Hypothalamus (tissue), 51 donors: ENCODE results near the gene APOBEC4.

Source experiments
- DNase-seq, 51 donors: peaks; one replicate each; lab custom pipeline; 2025; lab: John Stamatoyannopoulos, UW

Gene APOBEC4

GRCh38 chr1:183607322-183607980 lies 45.7 kb downstream of the APOBEC4 start:
- no peak for DNase-seq

GRCh38 chr1:183605904-183606303 lies 47.2 kb downstream of the APOBEC4 start:
- DNase-seq: no peak

DNA sequence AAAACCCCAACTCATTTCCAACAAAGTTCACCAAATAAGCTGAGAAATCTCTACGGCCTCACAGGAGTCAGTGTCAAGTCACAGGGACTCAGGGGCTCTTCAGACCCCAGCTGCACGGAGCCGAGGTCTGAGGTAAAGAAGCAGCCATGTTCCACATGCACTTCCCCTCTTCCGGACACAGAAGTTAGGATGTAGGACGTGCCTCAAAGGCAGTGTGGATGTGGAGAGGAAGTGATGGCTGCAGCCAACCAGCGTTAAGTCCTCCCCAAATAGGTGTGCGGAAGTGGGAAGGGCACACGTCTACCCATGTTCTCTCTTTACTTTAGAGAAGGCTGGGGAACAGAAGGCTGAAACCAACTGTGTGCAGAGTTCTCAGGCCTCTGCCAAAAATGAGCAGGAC lies 48.3 kb downstream of the APOBEC4 start:
- no peak for DNase-seq

GRCh38 chr1:183604038-183604808 lies 48.9 kb downstream of the APOBEC4 start:
- DNase-seq: peak in 2 of 51 donors; percentile 11 to 37

DNA sequence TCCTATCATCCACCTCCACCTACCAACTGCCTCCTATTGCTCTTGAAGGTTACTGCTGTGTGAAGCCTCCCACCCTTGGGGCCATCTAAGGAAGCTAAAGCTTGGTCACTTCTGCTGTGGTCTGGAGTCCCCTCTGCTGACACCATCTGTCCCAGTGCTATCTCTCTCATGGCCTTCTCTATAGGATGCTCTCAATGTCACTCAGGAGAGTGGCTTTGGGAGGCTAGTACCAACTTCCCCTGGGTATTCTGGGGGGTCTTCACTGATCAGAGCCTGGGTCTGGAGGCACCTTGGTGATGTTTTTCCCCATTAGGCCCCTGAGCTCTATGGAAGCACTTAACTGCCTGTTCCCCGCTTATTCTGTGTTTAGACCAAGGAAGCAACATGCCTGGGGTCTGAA lies 50.6 kb downstream of the APOBEC4 start:
- DNase-seq: no peak

DNA sequence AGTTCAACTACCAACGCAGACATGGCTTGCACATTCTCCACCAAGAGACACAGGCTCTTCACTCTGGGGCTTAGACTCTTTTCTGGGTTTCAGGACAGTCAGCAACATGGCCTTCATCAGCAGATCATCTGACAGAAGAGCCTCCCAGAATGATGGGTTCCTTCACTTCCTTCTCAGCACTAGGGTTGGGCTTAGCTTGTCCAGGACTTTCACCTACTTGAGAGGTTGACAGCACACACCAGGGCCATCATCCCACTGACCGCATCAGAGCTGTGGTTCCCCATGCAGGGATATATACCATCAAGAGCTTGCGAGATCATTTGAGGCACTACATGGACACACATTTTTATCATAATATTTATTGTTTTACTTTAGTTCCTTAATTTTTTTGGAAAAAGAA lies 52.5 kb downstream of the APOBEC4 start:
- no peak for DNase-seq

DNA sequence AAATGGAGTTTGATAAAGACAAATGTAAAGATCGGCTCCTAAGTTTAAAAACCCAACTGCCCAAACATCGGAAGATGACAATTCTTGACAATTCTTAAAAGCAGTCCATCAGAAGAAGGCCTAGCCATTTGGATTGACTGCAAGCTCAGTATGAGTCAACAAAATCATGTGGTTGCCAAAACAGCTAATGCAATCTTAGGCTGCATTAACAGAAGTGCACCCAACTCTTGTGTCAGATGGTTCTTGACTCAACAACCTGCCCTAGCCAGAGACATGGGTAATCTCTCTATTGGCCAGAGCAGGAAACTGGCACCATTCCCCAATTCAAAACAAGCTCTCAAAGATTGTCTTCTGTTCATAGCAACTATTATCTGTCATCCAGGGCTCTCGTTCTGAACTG lies 53.0 kb downstream of the APOBEC4 start:
- no peak for DNase-seq

- peak in 1 of 51 donors; percentile 21 for DNase-seq
These were observed 54.7 kb downstream of the APOBEC4 start for GRCh38 chr1:183598386-183598785.

DNA sequence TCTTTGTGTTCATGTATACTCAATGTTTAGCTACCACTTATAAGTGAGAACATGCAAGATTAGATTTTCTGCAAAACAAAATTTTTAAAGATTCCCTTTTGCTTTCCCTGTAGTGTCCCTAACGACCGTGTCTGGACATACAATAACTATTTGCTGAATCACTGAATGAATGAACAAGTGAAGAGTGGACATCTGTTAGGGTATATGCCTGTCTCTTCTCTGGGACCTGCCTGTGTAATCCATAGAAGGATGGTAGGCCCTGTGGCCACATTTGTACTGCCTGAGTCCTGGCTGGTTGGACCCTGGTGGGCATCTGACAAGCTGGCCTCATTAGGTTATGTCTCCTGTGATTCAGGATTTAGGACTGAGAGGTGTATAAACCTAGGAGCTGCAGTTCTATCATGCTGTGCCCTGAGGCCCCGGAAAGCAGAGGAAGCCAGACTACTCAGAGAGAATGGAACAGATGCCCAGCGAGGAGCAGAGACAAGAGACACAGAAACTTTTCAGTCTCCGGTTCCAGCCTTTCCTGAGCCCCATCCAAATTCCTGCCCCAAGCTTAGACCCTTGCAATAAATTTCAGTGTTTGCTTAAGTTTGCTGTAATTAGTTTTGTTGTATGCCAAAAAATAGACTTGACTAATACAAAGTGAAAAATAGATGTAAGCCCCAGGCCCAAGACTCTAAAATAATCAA lies 55.3 kb downstream of the APOBEC4 start:
- no peak for DNase-seq

- no peak for DNase-seq
These were observed 56.6 kb downstream of the APOBEC4 start for GRCh38 chr1:183596500-183596899.
